ENCODE results near the gene GSAP. TPM values are rescaled to one million over a fixed set of nuclear protein-coding genes. Genes with fewer than 3 reads are reported as not detected.

The GSAP gene
- total and polyA plus RNA-seq, 9 of the 15 experiments (the other 6 are each of a cell fraction or from before 2014, with no cell fraction given) = 0.13 TPM; not detected in 8

- no peaks in the 10 kb centered on the region for H3K4me1 ChIP-seq (replicated peaks in 1 of 2; ENCODE audit: control insufficient read depth in 2 of 2, insufficient read depth in 2 of 2, low read length in 2 of 2)
- in situ Hi-C loops (cut with MboI) = no loop called here
These were observed 20.5 kb downstream of the GSAP start for GRCh38 chr7:77395626-77396025.

More at GRCh38 chr7:77395626-77396025, 20.5 kb downstream of the GSAP start:
- H3K79me2 ChIP-seq (ENCODE audit: control insufficient read depth, insufficient read depth, low read length) = no peaks in the 10 kb centered on the region
- no peak overlapping the region for H3K27ac ChIP-seq (ENCODE audit: extremely low read depth, low read depth, low read length)
- ChIA-PET CTCF (ENCODE audit: low intra/inter-chr PET ratio) (no interaction called here), POLR2A (no interaction called here)
- no peaks in the 10 kb centered on the region for H4K20me1 ChIP-seq (replicated peaks; ENCODE audit: control insufficient read depth, insufficient read depth, low read length)
- no peak overlapping the region for H2AFZ ChIP-seq (ENCODE audit: low read depth, low read length)
- BruUV-seq (replicated peaks) = no TSS peak
- no peak overlapping the region for H3K4me3 ChIP-seq
- H3K9me1 ChIP-seq (ENCODE audit: control insufficient read depth, insufficient read depth, low read length) = no peaks in the 10 kb centered on the region
- intact Hi-C loops (cut with micrococcal nuclease) = no loop called here
- TF ChIP-seq MLLT1 (IDR thresholded peaks at IDR 0.05) (no peak), KHSRP (IDR thresholded peaks at IDR 0.05) (no peak), CBX1 (IDR thresholded peaks at IDR 0.05; ENCODE audit: low read depth) (no peak), CAMTA2 (CRISPR knock-in tag; conservative IDR thresholded peaks at IDR 0.05) (no peak)
- H3K9me3 ChIP-seq (replicated peaks; ENCODE audit: control insufficient read depth, insufficient read depth, low read depth, low read length) = no peaks in the 10 kb centered on the region
- DNase-seq (ENCODE audit: extremely low read depth in 1 of 4, low spot score in 3 of 4) (no peak), ATAC-seq (no peak), FAIRE-seq (no peak)
- no peak overlapping the region for H3K4me2 ChIP-seq (ENCODE audit: insufficient read depth, low read length)
- peaks cover 2 to 20% of the 10 kb centered on the region in 2 experiments; a peak in 4 of 5 replicates for H3K27me3 ChIP-seq (ENCODE audit: control insufficient read depth in 2 of 2, insufficient read depth in 2 of 2, low read length in 2 of 2)
- H3K9ac ChIP-seq (ENCODE audit: insufficient read depth in 1 of 2, low read depth in 2 of 2, low read length in 2 of 2) = no peak overlapping the region
- no peaks in the 10 kb centered on the region for H3K36me3 ChIP-seq (ENCODE audit: control insufficient read depth, insufficient read depth, low read length)
- 9% methylated on average over 1 of the region's 1 CpG for WGBS (ENCODE audit: insufficient coverage, low coverage, missing lambda C conversion rate)
